ENCODE measurements around the gene RBAK. TPM values are rescaled to one million over a fixed set of nuclear protein-coding genes. Genes with fewer than 3 reads are reported as not detected.
"Not testable (repeated sequence)": the region's sequence is repeated elsewhere in the genome, so short reads cannot be mapped to it uniquely, and the experiment has no call there.

The RBAK gene
- total and polyA plus RNA-seq, 4 donors, result 1.7 to 7.2 (median 3.7) TPM

DNA sequence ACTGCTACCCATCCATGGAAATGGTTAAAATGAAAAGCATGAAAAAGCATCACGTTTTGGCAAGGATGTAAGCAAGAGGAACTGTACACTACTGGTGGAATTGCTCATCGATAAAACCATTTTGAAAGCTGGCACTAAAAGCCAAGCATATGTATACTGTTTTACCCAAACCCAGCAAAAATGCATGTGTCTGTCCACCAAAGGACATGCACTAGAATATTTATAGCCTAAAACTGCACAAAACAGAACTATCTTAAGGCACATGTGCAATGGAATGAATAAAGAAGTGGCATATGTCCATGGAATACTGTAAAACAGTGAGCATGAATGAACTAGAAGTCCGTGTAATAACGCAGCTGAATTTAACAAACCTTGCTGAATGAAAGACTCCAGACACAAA lies 22.9 kb downstream of the RBAK start (continued):
- no peak for TF ChIP-seq YY1 (IDR thresholded peaks at IDR 0.05)

DNA sequence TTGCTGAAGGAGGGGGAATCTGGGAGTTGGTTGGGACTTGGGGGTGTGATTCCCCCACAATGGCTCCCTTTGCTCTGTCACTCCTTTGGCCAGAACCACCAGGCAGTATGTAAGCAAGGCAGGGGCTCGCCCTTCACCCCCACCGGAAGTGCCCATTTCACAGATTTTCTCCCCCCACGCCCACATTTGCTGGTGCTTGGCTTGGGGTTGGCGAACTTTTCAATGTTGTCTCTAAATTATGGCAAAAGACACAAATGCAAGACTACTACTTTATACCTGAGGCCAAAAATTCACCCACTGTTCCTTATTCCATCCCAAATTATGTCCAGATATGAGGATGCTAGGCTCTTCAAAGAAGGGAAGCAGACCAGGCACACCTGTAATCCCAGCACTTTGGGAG lies 24.5 kb downstream of the RBAK start:
- H3K4me3 ChIP-seq (ENCODE audit: low read depth in 1 of 3, low read length in 3 of 3), result no peak overlapping the region
- H3K27me3 ChIP-seq (ENCODE audit: control insufficient read depth in 4 of 4, insufficient read depth in 4 of 4, low read length in 3 of 4), result no peaks in the 10 kb centered on the region
- no peak for DNase-seq (ENCODE audit: low spot score)
- H3K27ac ChIP-seq (ENCODE audit: low read depth in 1 of 2, low read length in 2 of 2), result no peak overlapping the region
- H3K36me3 ChIP-seq (ENCODE audit: control insufficient read depth in 4 of 4, insufficient read depth in 3 of 4, low read depth in 1 of 4, low read length in 3 of 4), result peaks cover 0 to 9% (median 2%) of the 10 kb centered on the region in 4 donors
- WGBS, result 95% methylated on average over 4 of the region's 4 CpGs
- H3K9me3 ChIP-seq (ENCODE audit: control insufficient read depth in 4 of 4, low read length in 3 of 4), result peaks cover 38 to 58% (median 44%) of the 10 kb centered on the region in 4 donors
- H3K9ac ChIP-seq (ENCODE audit: low read depth in 1 of 2, low read length in 2 of 2), result no peak overlapping the region
- TF ChIP-seq SP1 (IDR thresholded peaks at IDR 0.05) (no peak), TAF1 (conservative IDR thresholded peaks at IDR 0.05) (no peak)
- H3K4me1 ChIP-seq (ENCODE audit: control insufficient read depth in 4 of 4, insufficient read depth in 4 of 4, low read length in 3 of 4), result no peaks in the 10 kb centered on the region

DNA sequence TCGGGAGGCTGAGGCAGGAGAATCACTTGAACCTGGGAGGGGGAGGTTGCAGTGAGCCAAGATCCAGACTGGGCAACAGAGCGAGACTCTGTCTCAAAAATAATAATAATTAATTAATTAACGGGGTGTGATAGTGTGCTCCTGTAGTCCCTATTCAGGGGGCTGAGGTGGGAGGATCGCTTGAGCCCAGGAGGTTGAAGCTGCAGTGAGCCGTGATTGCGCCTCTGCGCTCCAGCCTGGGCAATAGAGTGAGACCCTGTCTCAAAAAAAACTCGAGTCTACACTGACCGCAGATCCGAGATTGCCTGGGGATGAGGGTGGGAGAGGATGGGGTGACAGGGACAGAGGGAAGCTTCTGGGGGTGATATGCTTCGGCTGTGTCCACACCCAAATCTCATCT lies 29.5 kb downstream of the RBAK start:
- not testable (repeated sequence) for H3K36me3 ChIP-seq (ENCODE audit: control insufficient read depth in 4 of 4, insufficient read depth in 3 of 4, low read depth in 1 of 4, low read length in 3 of 4); H3K27ac ChIP-seq (ENCODE audit: low read depth in 1 of 2, low read length in 2 of 2); H3K9ac ChIP-seq (ENCODE audit: low read depth in 1 of 2, low read length in 2 of 2); H3K4me1 ChIP-seq (ENCODE audit: control insufficient read depth in 4 of 4, insufficient read depth in 4 of 4, low read length in 3 of 4); DNase-seq (ENCODE audit: low spot score); H3K27me3 ChIP-seq (ENCODE audit: control insufficient read depth in 4 of 4, insufficient read depth in 4 of 4, low read length in 3 of 4); H3K4me3 ChIP-seq (ENCODE audit: low read depth in 1 of 3, low read length in 3 of 3)
- 85% methylated on average over 11 of the region's 11 CpGs for WGBS
- H3K9me3 ChIP-seq (ENCODE audit: control insufficient read depth in 4 of 4, low read length in 3 of 4), result peaks cover 8 to 23% (median 11%) of the 10 kb centered on the region in 4 donors

DNA sequence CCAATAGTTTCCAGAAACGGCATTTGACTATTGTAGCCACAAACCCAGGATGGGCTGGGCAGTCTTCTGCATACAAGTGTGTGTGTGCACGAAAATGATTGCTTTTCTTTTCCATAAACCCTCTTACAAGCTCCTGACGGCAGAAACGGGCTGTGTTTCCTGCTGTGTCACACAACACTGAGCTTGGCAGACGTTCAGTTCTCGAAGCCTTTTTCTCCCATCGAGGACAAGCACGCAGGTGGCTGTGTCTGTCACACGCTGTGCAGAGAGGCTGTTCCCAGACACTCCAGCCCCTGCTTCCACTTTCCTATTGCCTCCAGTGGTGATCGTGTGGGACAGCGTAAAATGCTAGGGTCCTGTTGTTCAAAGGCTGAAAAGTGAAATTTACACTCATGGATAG lies 32.1 kb downstream of the RBAK start:
- no peak overlapping the region for H3K9ac ChIP-seq (ENCODE audit: low read depth in 1 of 2, low read length in 2 of 2)
- H3K27me3 ChIP-seq (ENCODE audit: control insufficient read depth in 4 of 4, insufficient read depth in 4 of 4, low read length in 3 of 4), result no peaks in the 10 kb centered on the region
- no peak for DNase-seq (ENCODE audit: low spot score)
- H3K9me3 ChIP-seq (ENCODE audit: control insufficient read depth in 4 of 4, low read length in 3 of 4), result peaks cover 0 to 7% (median 3%) of the 10 kb centered on the region in 4 donors
- no peaks in the 10 kb centered on the region for H3K36me3 ChIP-seq (ENCODE audit: control insufficient read depth in 4 of 4, insufficient read depth in 3 of 4, low read depth in 1 of 4, low read length in 3 of 4)
- no peak overlapping the region for H3K4me3 ChIP-seq (ENCODE audit: low read depth in 1 of 3, low read length in 3 of 3)
- TF ChIP-seq RAD21 (IDR thresholded peaks at IDR 0.05) (no peak), NR2F2 (IDR thresholded peaks at IDR 0.05) (no peak), RXRA (IDR thresholded peaks at IDR 0.05) (no peak), SP1 (IDR thresholded peaks at IDR 0.05) (no peak)
- TF ChIP-seq, protein P1, sequence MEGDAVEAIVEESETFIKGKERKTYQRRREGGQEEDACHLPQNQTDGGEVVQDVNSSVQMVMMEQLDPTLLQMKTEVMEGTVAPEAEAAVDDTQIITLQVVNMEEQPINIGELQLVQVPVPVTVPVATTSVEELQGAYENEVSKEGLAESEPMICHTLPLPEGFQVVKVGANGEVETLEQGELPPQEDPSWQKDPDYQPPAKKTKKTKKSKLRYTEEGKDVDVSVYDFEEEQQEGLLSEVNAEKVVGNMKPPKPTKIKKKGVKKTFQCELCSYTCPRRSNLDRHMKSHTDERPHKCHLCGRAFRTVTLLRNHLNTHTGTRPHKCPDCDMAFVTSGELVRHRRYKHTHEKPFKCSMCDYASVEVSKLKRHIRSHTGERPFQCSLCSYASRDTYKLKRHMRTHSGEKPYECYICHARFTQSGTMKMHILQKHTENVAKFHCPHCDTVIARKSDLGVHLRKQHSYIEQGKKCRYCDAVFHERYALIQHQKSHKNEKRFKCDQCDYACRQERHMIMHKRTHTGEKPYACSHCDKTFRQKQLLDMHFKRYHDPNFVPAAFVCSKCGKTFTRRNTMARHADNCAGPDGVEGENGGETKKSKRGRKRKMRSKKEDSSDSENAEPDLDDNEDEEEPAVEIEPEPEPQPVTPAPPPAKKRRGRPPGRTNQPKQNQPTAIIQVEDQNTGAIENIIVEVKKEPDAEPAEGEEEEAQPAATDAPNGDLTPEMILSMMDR (IDR thresholded peaks at IDR 0.05; ENCODE audit: low read depth, low read length, missing input control), result no peak
- 60% methylated on average over 11 of the region's 11 CpGs for WGBS
- H3K27ac ChIP-seq (ENCODE audit: low read depth in 1 of 2, low read length in 2 of 2), result no peak overlapping the region
- no peaks in the 10 kb centered on the region for H3K4me1 ChIP-seq (ENCODE audit: control insufficient read depth in 4 of 4, insufficient read depth in 4 of 4, low read length in 3 of 4)

DNA sequence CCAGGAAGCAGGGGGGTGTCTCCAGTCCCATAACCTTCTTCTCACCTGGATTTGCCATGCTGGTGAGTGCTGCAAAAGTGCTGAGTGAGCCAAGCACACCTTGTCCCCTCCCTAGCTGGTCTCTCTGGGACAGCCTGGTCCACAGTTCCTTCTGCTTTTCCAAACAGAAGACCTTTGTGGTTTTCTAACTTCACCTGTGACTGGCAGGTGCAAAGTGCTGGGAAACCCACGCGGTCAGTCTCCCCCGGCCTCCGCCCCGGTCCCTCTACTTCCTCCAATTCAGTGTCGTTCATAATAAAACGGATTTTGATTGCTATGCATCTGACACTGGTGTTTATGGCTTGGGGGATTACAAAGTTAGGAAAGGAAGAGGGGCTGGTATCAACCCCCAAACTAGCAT lies 37.1 kb downstream of the RBAK start:
- peaks cover 0 to 3% (median 3%) of the 10 kb centered on the region in 4 donors for H3K4me1 ChIP-seq (ENCODE audit: control insufficient read depth in 4 of 4, insufficient read depth in 4 of 4, low read length in 3 of 4)
- DNase-seq (ENCODE audit: low spot score), result no peak
- no peak overlapping the region for H3K4me3 ChIP-seq (ENCODE audit: low read depth in 1 of 3, low read length in 3 of 3)
- no peak overlapping the region for H3K9ac ChIP-seq (ENCODE audit: low read depth in 1 of 2, low read length in 2 of 2)
- no peak overlapping the region for H3K27ac ChIP-seq (ENCODE audit: low read depth in 1 of 2, low read length in 2 of 2)
- H3K36me3 ChIP-seq (ENCODE audit: control insufficient read depth in 4 of 4, insufficient read depth in 3 of 4, low read depth in 1 of 4, low read length in 3 of 4), result no peaks in the 10 kb centered on the region
- peaks cover 0 to 2% (median 0%) of the 10 kb centered on the region in 4 donors for H3K9me3 ChIP-seq (ENCODE audit: control insufficient read depth in 4 of 4, low read length in 3 of 4)
- no peaks in the 10 kb centered on the region for H3K27me3 ChIP-seq (ENCODE audit: control insufficient read depth in 4 of 4, insufficient read depth in 4 of 4, low read length in 3 of 4)
- WGBS, result 55% methylated on average over 7 of the region's 7 CpGs
- TF ChIP-seq, protein P2, sequence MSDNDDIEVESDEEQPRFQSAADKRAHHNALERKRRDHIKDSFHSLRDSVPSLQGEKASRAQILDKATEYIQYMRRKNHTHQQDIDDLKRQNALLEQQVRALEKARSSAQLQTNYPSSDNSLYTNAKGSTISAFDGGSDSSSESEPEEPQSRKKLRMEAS (IDR thresholded peaks at IDR 0.05), result no peak
- TF ChIP-seq HNF4G (IDR thresholded peaks at IDR 0.05), result no peak
- TF ChIP-seq HNF4A (conservative IDR thresholded peaks at IDR 0.05), result no peak
- TF ChIP-seq RAD21 (IDR thresholded peaks at IDR 0.05), result no peak
- no peak for TF ChIP-seq JUND (IDR thresholded peaks at IDR 0.05)
- TF ChIP-seq TAF1 (conservative IDR thresholded peaks at IDR 0.05), result no peak
- no peak for TF ChIP-seq RXRA (IDR thresholded peaks at IDR 0.05)
- TF ChIP-seq, protein P1 (IDR thresholded peaks at IDR 0.05; ENCODE audit: low read depth, low read length, missing input control), result no peak
- TF ChIP-seq EGR1 (IDR thresholded peaks at IDR 0.05; ENCODE audit: low read depth in 2 of 2), result no peak
- TF ChIP-seq FOXA1 (IDR thresholded peaks at IDR 0.05), result no peak
- TF ChIP-seq FOXA2 (IDR thresholded peaks at IDR 0.05), result no peak
- TF ChIP-seq, protein P3, sequence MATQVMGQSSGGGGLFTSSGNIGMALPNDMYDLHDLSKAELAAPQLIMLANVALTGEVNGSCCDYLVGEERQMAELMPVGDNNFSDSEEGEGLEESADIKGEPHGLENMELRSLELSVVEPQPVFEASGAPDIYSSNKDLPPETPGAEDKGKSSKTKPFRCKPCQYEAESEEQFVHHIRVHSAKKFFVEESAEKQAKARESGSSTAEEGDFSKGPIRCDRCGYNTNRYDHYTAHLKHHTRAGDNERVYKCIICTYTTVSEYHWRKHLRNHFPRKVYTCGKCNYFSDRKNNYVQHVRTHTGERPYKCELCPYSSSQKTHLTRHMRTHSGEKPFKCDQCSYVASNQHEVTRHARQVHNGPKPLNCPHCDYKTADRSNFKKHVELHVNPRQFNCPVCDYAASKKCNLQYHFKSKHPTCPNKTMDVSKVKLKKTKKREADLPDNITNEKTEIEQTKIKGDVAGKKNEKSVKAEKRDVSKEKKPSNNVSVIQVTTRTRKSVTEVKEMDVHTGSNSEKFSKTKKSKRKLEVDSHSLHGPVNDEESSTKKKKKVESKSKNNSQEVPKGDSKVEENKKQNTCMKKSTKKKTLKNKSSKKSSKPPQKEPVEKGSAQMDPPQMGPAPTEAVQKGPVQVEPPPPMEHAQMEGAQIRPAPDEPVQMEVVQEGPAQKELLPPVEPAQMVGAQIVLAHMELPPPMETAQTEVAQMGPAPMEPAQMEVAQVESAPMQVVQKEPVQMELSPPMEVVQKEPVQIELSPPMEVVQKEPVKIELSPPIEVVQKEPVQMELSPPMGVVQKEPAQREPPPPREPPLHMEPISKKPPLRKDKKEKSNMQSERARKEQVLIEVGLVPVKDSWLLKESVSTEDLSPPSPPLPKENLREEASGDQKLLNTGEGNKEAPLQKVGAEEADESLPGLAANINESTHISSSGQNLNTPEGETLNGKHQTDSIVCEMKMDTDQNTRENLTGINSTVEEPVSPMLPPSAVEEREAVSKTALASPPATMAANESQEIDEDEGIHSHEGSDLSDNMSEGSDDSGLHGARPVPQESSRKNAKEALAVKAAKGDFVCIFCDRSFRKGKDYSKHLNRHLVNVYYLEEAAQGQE (IDR thresholded peaks at IDR 0.05), result no peak
